ENCODE data around the gene VEGFB.
A peak's percentile ranks its signal among the peaks of the same experiment; 100 is the strongest.
"Not testable (repeated sequence)": the region's sequence is repeated elsewhere in the genome, so short reads cannot be mapped to it uniquely, and the experiment has no call there.

The VEGFB gene

DNA sequence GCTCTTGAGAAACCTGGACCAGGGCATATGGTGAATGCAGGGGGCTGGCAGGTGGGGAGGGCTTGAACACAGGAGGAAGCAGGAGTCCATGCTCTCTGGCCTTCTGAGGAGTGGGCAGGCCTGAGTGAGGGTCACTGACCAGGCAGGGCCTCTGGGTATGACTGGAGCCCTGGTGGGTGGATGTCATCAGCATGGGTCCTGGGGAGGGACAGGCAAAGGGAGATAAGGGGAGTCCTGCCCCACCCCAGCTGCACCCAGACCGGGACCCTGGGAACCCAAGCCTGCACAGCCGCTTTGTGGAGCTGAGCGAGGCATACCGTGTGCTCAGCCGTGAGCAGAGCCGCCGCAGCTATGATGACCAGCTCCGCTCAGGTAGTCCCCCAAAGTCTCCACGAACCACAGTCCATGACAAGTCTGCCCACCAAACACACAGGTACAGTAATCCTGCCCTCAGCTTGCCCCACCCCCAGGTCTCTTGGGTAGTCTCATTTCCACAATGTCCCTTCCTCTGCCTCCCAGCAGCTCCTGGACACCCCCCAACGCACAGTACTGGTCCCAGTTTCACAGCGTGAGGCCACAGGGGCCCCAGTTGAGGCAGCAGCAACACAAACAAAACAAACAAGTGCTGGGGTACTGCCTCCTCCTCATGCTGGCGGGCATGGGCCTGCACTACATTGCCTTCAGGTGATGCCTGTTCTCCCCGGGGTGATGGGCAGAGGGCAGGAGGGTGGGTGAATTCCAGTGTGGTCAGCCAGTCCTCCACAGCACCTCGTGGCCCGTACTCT lies 2.0 kb upstream of the VEGFB start:
- no peak for DNase-seq (ENCODE audit: low read depth)

DNA sequence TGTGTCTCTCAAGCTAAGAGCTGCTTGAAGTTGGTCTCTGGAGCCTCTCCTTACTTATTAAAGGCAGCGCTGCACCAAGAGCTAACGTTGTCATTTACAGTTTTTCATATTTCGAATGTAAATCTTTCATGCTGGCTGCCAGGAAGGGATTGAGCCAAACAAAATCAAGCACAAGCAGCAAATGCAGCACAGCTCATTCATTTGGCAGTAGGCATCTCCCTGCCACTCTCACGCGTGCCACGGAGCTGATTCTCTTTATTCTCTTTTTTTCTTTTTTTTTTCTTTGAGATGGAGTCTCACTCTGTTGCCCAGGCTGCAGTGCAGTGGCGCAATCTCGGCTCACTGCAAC lies 1.4 kb upstream of the VEGFB start:
- no peak for DNase-seq (ENCODE audit: low read depth)

DNA sequence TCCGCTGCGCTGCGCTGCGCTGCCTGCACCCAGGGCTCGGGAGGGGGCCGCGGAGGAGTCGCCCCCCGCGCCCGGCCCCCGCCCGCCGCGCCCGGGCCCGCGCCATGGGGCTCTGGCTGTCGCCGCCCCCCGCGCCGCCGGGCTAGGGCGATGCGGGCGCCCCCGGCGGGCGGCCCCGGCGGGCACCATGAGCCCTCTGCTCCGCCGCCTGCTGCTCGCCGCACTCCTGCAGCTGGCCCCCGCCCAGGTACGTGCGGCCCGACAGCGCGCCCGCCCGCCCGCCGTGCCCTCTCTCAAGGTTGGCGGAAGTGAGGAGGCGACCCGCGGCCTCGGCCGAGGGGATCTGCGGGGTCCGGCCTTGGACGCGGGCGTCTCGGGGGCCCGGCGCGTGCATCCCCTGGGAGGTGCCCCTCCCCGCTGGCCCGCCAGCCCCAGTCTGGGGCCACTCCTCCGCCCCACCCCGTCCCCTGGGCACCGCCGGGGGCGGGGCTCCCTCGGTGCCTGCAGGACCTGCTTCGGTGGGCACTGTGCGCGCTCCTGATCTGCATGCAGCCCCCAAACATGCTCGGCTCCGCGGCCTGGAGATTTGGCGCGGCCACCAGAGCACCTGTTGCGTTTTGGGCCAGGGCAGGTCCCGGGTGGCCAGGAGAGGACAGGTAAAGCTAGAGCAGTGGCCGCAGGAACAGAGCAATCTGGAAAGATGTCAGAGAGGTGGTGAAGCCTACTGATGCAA lies 429 bp downstream of the VEGFB start:
- DNase-seq (ENCODE audit: low read depth) = no peak

DNA sequence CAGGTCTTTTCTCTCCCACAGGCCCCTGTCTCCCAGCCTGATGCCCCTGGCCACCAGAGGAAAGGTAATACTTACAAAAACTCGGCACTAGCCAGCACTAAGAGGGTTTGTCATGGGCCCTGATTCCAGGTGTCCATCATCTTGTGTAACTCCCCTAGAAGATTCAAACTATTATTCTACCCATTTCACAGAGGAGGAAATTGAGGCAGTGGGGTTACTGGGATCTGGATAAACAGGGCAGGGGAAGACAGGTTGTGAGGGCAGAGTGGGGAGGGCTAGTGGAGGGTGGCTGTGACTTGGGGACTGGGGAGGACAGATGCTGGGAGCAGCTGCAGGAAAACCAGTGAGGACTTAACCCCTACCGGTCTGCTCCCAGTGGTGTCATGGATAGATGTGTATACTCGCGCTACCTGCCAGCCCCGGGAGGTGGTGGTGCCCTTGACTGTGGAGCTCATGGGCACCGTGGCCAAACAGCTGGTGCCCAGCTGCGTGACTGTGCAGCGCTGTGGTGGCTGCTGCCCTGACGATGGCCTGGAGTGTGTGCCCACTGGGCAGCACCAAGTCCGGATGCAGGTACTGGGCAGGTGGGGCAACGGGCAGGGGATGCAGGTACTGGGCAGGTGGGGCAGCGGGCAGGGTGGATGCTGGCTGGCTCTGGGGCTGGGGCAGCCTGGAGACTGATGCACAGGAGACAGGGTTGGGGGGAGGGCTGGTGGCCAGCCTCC lies 1.2 kb downstream of the VEGFB start:
- DNase-seq (ENCODE audit: low read depth) = no peak

DNA sequence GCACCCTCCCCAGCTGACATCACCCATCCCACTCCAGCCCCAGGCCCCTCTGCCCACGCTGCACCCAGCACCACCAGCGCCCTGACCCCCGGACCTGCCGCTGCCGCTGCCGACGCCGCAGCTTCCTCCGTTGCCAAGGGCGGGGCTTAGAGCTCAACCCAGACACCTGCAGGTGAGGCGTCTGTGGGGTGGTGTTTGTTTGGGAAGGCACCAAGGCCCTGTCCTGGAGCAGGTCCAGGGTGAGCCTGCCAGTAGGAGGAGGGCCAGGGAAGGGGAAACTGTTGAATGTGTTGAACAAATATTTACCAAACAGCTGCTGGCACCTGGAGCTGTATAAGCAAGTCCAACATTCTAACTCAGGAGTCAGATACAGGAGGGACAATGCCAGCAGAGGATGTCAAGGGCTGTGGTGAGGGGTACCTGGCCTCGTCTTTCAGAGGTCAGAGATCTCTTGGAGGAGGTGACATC lies 3.1 kb downstream of the VEGFB start:
- no peak for DNase-seq (ENCODE audit: low read depth)

DNA sequence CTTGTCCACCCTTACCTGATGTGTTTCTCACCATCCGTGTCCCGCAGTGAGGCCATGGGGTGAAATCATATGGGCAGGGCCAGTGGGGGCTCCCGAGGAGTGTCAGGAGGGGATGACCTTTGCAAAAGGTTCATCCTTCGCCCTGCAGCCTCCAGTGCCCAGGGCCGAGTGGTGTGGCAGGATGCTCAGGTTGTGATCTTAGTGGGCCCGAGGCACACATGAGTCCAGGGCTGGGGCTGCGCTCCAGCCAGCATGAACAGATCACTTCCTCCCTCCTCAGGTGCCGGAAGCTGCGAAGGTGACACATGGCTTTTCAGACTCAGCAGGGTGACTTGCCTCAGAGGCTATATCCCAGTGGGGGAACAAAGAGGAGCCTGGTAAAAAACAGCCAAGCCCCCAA lies 3.7 kb downstream of the VEGFB start:
- no peak for DNase-seq (ENCODE audit: low read depth)

DNA sequence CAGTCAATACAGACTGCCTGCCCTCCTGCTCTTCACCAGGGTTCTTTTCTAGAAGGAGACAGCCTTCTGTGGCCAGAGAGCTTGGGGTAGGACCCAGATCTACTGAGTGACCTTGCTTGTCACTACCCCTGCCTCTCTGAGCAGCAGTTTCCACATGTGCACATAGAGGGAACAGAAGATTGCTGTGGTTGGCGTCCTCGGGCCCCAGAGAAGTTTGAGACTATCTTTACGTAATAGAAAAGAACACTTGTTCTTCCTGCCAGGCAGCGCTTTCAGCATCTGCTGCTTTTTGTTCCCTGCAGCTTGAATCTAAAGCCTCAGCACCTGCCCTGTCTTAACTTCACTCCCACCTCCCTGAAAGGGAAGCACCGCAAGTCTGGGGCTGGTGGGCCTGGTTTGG lies 4.6 kb downstream of the VEGFB start:
- no peak for DNase-seq (ENCODE audit: low read depth)

DNA sequence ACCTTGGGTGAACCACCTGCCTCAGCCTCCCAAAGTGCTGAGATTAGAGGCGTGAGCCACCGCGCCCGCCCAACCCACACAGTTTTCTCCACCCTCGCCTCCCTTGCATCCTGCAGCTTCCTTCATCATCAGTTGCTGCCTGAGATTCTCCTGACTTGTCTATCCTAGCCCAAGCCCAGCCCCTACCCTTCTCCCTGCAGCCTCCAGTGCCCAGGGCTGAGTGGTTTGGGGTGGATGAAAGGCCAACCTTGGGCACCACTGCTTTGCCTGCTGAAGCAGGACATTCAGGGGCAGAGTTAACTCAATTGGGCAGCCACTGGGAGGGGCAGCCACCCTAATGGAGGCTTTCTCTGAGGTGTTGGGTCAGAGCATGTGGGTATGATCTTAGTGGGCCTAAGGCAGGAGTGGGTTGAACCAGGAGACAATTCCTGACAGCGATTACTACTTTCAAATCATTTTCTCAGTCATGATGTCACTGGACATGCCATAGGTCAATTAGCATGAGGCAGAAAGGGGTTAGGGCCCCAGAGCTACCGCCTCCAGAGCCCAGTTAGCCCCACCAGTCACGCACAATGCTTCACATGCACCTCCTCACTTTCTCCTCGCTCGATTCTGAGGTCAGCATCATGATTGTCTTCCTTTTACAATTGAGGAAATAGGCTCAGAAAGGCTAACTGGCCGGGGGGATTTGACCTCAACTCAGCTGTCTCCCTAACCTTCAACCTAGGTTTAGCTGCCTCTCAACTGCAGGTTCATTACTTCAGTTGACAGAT lies 5.5 kb downstream of the VEGFB start:
- DNase-seq (ENCODE audit: low read depth) = no peak

DNA sequence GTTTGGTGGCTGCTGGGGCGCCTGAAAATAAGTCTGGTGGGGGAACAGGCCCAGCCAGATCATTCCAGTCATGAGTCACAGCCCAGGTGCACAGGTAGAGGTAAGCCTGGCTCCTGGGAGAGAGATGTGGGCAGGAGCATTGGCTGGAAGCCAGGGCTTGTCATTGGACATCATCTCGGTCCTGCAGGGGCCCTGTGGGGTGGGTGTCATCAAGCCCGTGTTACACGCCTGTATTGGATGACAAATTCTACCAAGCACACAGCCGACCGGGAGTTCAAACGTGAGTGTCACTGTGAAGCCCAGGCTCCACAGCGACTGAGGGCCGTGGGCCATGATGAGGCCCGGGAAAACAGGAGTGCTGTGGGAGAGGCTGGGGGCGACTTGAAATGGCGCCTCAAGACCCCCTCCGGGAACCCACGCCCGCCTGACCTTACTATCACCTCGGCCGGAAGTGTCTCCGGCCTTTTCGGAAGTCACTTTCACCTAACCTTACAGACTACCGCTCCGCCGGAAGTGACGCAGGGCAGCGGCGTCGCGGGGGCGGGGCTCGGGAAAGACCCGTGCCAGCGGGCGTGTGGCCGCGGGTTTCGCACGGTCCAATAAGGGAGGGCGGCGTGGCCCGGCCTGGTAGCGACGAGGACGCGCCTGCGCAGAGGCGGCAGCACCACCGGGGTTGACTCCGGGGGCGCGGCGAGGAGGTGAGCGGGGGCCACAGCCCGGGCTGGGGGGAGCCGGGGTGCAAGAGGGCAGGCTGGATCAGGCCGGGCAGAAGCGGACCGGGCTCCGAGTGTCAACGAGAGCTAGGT lies 6.3 kb downstream of the VEGFB start, which contains the start of gene FKBP2:
TSS of gene FKBP2 (plus strand) at position 661 of the 806 bp plus-strand sequence. CDS start 1,293 bp downstream, outside the sequence.
- DNase-seq (ENCODE audit: low read depth) = peak; percentile 96

DNA sequence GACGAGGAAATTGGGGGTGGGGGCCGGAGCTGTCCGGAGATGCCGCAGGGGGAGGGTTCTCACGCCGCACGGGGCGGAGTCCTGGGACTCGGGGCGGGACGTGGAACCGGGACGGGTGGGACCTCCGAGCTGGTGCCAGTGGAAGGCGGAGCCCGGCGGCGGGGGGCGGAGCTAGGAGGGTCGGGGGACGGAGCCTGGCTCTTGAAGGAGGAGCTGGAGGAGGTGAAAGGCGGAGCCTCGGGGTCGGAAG lies 6.8 kb downstream of the VEGFB start:
- DNase-seq (ENCODE audit: low read depth) = peak; percentile 99

DNA sequence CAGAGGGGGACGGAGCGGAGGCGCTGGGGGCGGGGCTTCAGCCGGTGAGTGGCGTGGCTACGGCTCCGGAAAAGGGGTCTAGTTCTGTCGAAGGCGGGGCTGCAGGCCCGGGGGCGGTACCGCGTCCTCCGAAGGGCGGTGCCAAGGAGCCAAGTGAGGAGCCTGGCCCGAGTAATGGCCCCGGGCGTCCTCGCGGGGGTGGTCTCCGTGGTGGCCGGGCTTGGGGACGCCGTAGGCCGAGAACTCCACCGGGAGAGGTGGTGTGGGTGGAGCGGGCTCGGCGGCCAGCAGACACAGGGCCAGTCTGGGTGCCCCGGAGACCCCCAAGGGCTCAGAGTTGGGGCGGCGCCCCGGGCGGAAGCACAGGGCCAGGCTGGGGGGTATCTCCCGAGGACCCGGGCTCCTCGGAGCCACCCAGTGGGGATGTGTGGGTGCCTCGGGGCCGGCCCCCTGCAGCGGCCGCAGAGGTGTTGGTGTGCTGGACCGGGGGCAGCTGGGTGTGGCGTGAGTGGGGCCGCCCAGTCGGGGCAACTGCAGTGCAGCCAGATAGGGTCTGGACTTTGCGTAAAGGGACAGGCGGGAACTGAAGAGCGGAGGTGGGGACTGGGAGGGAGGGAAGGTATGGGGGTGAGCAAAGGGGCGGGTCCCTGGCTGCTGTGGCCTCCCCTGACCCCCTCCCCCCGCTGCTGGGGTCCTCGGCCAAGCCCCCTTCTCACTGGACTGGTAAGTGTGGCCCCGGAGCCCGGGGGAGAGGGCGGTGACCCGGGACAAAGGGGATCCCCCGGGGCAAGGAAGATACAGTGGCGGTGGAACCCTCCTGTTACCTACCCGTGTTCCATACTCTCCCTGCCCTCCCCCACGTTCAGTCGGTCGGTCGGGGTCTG lies 7.3 kb downstream of the VEGFB start:
- DNase-seq (ENCODE audit: low read depth) = no peak

DNA sequence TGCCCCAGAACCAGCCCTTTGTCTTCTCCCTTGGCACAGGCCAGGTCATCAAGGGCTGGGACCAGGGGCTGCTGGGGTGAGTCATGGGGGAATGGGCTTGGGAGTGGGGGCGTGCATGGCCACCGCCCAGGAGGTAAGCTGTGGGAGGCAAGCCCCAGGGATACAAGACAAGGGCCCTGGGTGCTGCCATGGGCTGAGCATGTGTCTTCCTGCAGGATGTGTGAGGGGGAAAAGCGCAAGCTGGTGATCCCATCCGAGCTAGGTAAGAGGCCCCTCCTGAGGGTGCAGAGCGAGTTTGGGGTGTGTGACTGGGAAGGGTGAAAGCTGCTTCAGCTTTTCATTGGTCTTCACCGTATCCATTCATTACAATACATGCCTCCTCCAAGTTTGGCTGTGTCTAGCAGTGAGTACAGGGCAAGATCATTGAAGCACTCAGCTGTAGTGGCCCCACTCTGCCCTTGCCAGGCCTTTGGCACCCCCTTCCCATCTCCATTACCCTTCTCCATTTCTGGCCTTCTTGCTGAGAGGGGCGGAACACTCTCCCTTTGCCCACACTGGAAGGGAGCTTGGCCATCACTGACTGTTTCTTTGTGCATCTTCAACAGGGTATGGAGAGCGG lies 9.0 kb downstream of the VEGFB start:
- no peak for DNase-seq (ENCODE audit: low read depth)

DNA sequence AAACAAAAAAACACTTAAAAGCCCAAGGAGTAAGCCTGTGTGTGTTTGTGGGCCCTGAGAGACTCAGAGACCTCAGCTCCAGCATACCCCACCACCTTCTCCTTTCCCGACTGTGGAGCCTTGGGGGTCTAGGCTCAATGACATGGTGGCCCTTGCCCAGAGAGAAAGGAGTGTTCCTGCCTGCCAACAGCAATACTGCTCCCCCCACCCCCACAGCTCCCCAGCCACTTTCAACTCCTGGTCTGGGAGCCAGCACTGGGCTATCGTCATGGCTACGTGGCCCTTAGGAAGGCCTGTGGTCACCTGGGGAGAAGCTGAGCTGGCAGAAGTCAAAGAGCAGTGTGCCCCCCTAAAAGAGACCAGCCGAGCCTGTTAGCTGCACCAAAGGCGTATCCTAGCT lies 9.7 kb downstream of the VEGFB start:
- no peak for DNase-seq (ENCODE audit: low read depth)

DNA sequence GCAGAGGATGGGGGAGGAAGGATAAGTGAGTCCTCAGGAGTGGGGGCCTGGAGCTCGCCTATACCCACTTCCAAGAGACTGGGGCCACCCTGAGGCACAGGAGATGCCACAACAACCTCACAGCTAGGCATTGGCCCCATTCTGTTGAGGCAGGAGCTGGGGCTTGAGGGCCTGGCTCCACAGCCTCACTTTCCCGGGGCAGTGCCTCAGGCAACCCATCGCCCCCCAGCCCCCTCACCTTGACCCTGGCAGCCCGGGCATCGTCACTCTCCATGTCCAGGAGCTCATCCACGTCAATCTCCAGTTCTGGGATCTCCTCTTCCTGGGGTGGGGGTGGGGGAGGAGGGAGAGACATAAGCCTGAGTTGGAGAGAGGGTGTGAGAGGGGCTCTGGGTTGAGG lies 10.6 kb downstream of the VEGFB start:
- DNase-seq (ENCODE audit: low read depth) = no peak

DNA sequence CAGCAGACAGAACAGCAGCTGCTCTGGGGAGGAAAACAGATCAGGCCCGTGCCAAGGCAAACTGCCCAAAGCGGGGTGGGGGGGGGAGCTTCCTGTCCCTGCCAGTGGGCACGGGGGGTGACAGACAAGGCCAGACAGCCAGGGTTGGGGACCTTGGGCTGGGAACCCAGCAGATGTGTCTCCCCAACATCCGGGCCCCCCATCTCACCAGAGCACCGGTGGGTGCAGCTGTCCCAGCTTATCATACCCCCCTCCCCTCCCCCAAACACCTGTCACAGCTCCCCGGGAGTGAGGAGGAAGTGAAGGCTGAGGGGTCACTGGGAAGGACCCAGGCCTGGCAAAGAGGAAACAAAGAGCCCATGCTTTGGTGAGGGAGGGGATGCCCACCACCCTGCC lies 11.0 kb downstream of the VEGFB start:
- DNase-seq (ENCODE audit: low read depth) = no peak

DNA sequence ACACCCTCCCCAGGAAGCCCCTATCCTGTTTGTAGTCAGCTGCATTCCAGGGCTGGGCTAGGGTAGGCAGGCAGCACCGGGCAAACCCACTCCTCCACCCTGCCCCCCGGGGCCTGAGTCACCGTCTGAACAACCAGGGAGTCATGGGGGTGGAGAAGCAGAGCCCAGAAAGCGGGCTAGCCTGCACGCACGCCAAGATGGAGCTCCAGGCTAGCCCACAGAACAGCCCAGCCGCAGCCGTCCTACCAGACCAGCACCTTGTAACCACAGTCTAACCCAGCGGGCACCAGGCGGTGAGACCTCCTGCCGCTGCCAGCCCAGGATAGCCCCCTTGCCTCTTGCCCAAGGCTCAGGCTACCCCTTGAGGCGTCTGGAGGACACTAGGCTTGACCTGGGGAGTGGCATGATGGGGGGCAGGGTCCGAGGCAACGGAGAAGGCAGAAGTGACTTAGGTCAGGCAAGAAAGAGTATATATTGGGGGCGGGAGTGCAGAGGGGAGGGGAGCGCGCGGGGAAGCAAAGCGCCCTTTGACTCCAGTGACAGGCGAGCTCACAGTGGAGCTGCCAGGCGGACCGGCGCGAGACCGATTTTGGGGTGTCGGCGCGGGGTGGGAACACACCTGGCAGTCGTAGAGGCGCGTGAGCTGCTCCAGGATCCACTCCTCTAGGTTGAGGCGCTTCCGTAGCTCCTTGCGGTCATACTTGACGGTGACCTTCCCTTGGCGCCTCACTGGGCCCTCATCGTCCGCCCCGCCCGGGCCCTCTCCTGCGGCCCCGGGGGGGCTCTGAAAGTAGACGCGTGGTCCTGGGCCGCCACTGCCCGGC lies 11.6 kb downstream of the VEGFB start:
- DNase-seq (ENCODE audit: low read depth) = no peak

DNA sequence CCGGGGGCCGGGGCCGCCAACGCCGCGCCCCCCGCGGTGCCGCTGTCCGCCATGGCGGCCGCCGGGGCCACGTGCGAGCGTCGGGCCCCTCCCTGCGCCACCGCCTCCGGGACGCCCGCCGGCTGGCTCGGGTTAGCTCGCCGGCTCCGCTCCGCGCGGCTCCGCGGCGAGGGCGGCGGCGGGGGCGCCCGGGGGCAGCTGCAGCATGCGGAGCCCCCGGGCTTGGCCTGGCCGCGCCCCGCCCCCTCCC lies 12.2 kb downstream of the VEGFB start:
- not testable (repeated sequence) for DNase-seq (ENCODE audit: low read depth)

DNA sequence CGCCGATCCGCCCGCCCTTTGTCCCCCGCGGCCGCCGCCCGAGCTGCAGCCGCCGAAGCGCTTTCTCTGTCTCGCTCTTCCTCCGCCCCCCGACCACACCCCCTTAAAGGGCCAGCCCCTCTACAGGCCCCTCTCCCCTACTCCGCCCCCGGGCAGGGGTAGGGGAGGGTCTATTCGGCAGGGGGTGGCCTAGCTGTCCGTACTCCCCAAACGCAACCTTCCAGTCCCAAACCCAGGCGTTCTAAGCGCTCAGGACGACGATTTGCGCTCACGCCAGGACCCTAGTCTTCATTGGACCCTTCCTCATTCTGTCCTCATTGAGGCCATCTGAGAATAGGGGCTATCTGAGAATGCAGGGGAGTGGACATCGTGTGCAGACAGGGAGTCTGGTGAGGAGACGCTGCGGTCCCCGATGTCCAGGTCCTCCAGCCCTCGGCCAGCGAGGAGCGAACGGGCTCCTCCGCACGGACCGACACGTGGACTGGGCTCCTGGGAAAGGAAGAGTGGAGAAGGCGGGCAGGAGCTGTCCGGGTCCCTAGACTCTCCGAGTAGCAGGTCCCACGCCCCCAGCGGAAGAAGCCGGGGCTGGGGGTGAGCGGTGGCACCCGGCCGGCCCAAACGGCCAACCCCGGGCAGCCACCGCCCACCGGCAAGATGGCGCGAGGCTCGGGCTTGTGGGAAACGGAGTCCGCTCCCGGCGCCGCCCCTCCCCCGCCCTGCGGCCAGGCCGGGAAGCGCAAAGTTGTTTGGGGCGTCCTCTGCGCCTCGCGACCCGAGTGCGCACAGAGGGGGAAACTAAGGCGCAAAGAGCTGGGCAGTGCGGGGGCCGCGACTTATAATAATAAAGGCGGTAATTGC lies 12.7 kb downstream of the VEGFB start, which contains the start of gene PPP1R14B:
TSS of gene PPP1R14B (minus strand) at position 73 of the 858 bp plus-strand sequence. CDS start 270 bp downstream, outside the sequence.
- no peak for DNase-seq (ENCODE audit: low read depth)

All from stimulated activated CD8-positive, alpha-beta memory T cell treated with anti-CD3 and anti-CD28 coated beads, Interleukin-12 subunit alpha, Interleukin-12 subunit beta, amount 100 ng/mL, for 1 hour (primary cell).